Smooth muscle cell (in vitro differentiated cells): ENCODE measurements around the gene CNTNAP2. TPM values are rescaled to one million over a fixed set of nuclear protein-coding genes. Genes with fewer than 3 reads are reported as not detected.

Experiments used
- DNase-seq: peaks from one replicate; lab custom pipeline; 2025; ENCODE audit not compliant: unreplicated experiment; lab: John Stamatoyannopoulos, UW
- H2AFZ ChIP-seq: fragments of 200-600 bp; sonication (generic); 2 replicates; pipeline ENCODE4 v1.6.0; 2016; ENCODE audit warnings: antibody characterized with exemption, low read depth, mild to moderate bottlenecking
- H3F3A ChIP-seq: fragments of 200-600 bp; sonication (generic); 2 replicates; pipeline ENCODE4 v1.6.0; 2017; ENCODE audit warnings: antibody characterized with exemption, low read depth
- H3K27ac ChIP-seq: fragments of 200-600 bp; sonication (generic); 2 replicates; pipeline ENCODE4 v1.5.1; 2016; ENCODE audit warnings: low read depth, mild to moderate bottlenecking
- H3K27me3 ChIP-seq: fragments of 200-600 bp; sonication (generic); 2 replicates; pipeline ENCODE4 v1.6.1; 2016; ENCODE audit warnings: low read depth, mild to moderate bottlenecking
- H3K36me3 ChIP-seq: fragments of 200-600 bp; sonication (generic); 2 replicates; pipeline ENCODE4 v1.5.1; 2016; ENCODE audit warnings: low read depth
- H3K4me1 ChIP-seq: fragments of 200-600 bp; sonication (generic); 2 replicates; pipeline ENCODE4 v1.5.1; 2016; ENCODE audit warnings: low read depth
- H3K4me2 ChIP-seq: fragments of 200-600 bp; sonication (generic); 2 replicates; pipeline ENCODE4 v1.6.0; 2016; ENCODE audit warnings: mild to moderate bottlenecking
- H3K4me3 ChIP-seq: fragments of 200-600 bp; sonication (generic); 2 replicates; pipeline ENCODE4 v1.5.1; 2016; ENCODE audit warnings: mild to moderate bottlenecking
- H3K79me2 ChIP-seq: fragments of 200-600 bp; sonication (generic); 2 replicates; pipeline ENCODE4 v1.6.0; 2016; ENCODE audit warnings: low read depth, mild to moderate bottlenecking
- H3K9ac ChIP-seq: fragments of 200-600 bp; sonication (generic); 2 replicates; pipeline ENCODE4 v1.6.0; 2016; ENCODE audit warnings: low read depth
- H3K9me3 ChIP-seq: fragments of 200-600 bp; sonication (generic); replicated peaks from 2 replicates; pipeline ENCODE4 v1.5.1; 2016; ENCODE audit warnings: low read depth
- H4K20me1 ChIP-seq: fragments of 200-600 bp; sonication (generic); 2 replicates; pipeline ENCODE4 v1.6.0; 2016; ENCODE audit warnings: low read depth
- WGBS: methylation state at CpG from one replicate; pipeline ENCODE4 v1.1.7; 2016; ENCODE audit warnings: low lambda C conversion rate; 5-methylcytosine and 5-hydroxymethylcytosine counted together
- polyA plus RNA-seq: library from polyadenylated mRNA; unstranded; fragments of >200 nt; fragmentation: Nextera tagmentation; extraction: Ambion mirVana; gene quantifications from 2 replicates; pipeline ENCODE4 v1.2.1, GENCODE V29; 2016
- total RNA-seq: library from RNA; depleted of rRNA; stranded (reverse); fragments of >200 nt; gene quantifications from 2 replicates; pipeline ENCODE4 v1.2.3, GENCODE V29; 2014
- TF ChIP-seq, protein P1 (sequence below): fragments of 200-600 bp; sonication (generic); IDR thresholded peaks from 2 replicates; pipeline ENCODE4 v1.5.1; 2017; ENCODE audit warnings: borderline replicate concordance, mild to moderate bottlenecking, antibody characterized with exemption; ENCODE audit not compliant: insufficient read depth, poor library complexity, severe bottlenecking

Gene CNTNAP2
- total and polyA plus RNA-seq, 2 experiments from 2014 or later = 1.7 to 9.0 TPM

DNA sequence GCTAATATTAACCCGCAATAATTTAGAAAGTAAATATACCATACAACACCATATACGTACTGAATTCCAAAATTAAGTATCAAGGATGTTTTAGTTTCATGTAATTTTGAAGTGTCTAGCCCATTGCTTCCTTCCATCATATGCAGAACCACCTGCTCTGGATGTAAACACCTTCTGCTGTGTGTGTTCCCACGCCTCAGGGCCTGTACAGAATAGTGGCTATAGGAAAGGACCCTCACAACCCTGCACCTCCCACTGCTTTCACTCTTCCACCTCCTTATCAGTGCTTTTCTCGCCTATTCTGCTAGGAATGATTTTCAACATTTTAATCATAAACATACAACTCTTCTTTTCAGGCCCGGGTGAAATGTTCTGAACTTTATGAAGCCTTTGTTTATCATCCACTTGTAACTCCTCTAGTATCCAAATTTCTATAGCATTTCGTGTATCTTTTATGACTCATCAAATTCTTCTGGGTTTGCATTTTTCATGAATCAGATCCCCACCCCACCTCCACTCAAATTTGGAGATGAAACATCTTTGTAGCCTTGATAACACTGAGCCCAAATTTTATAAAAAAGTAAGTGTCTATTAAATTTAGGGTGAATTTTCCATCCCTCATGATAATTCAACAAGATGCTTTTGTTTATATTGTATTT lies 1367.2 kb downstream of the CNTNAP2 start:
- Histone ChIP-seq H3K79me2 (no peaks in the 10 kb centered on the region), H4K20me1 (no peaks in the 10 kb centered on the region), H3K4me3 (no peak overlapping the region), H3K9ac (no peak overlapping the region), H3K27ac (no peak overlapping the region), H3K4me1 (no peaks in the 10 kb centered on the region), H3F3A (no peaks in the 10 kb centered on the region), H3K36me3 (no peaks in the 10 kb centered on the region), H3K4me2 (no peak overlapping the region), H3K27me3 (no peaks in the 10 kb centered on the region), H3K9me3 (no peaks in the 10 kb centered on the region), H2AFZ (no peak overlapping the region)
- TF ChIP-seq, protein P1, sequence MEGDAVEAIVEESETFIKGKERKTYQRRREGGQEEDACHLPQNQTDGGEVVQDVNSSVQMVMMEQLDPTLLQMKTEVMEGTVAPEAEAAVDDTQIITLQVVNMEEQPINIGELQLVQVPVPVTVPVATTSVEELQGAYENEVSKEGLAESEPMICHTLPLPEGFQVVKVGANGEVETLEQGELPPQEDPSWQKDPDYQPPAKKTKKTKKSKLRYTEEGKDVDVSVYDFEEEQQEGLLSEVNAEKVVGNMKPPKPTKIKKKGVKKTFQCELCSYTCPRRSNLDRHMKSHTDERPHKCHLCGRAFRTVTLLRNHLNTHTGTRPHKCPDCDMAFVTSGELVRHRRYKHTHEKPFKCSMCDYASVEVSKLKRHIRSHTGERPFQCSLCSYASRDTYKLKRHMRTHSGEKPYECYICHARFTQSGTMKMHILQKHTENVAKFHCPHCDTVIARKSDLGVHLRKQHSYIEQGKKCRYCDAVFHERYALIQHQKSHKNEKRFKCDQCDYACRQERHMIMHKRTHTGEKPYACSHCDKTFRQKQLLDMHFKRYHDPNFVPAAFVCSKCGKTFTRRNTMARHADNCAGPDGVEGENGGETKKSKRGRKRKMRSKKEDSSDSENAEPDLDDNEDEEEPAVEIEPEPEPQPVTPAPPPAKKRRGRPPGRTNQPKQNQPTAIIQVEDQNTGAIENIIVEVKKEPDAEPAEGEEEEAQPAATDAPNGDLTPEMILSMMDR = no peak
- DNase-seq = no peak
- 80% methylated on average over 6 of the region's 6 CpGs for WGBS

DNA sequence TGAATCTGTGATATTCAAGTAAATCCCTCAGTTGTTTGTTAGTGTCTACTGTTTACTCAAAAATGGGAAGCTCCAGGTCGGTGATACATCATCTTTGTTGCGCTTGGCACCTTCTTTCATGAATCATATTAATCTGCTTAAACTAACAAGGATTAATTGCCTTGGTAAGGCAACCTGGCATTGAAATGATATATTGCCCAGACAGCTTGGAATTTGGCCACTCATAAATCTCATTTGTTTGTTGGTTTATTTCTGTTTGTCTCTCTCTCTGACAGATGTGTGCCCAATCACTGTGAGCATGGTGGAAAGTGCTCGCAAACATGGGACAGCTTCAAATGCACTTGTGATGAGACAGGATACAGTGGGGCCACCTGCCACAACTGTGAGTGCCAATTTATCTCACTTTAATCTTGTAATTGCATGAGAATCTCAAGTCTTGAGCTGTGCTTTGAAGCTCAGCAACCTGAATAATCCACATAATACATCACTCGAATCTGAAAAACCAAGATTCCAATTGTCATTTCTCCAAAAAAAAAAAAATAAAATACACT lies 1369.1 kb downstream of the CNTNAP2 start:
- H3K9me3 ChIP-seq = no peaks in the 10 kb centered on the region
- H3K79me2 ChIP-seq = no peaks in the 10 kb centered on the region
- H3F3A ChIP-seq = no peaks in the 10 kb centered on the region
- TF ChIP-seq, protein P1 = no peak
- H3K27ac ChIP-seq = no peak overlapping the region
- no peak overlapping the region for H2AFZ ChIP-seq
- 94% methylated on average over 4 of the region's 4 CpGs for WGBS
- no peak overlapping the region for H3K9ac ChIP-seq
- no peak for DNase-seq
- H4K20me1 ChIP-seq = no peaks in the 10 kb centered on the region
- H3K4me2 ChIP-seq = no peak overlapping the region
- H3K4me3 ChIP-seq = no peak overlapping the region
- no peaks in the 10 kb centered on the region for H3K27me3 ChIP-seq
- no peaks in the 10 kb centered on the region for H3K36me3 ChIP-seq
- no peaks in the 10 kb centered on the region for H3K4me1 ChIP-seq

DNA sequence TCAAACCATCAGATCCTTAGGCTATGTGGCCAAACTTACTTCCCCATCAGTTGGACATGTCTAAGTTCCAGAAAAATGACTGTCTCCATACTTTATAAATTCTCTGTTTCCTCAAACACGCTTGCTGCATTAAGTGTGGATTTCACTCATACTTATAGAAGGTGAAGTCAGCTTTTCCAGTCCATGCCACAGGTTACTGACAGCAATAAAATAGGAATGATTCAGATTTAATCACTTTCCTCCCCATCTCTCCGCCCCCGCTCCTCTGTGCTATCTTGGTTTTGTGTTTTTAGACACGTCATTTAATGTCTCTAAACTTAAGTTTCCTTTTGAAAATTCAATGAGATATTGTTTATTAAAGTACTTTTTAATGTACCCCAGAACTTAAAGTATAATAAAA lies 1376.0 kb downstream of the CNTNAP2 start:
- WGBS = 87% methylated on average over 4 of the region's 4 CpGs
- TF ChIP-seq, protein P1 = no peak
- Histone ChIP-seq H4K20me1 (no peaks in the 10 kb centered on the region), H3K27ac (no peak overlapping the region), H3K79me2 (no peaks in the 10 kb centered on the region), H3K4me1 (no peaks in the 10 kb centered on the region), H3K36me3 (no peaks in the 10 kb centered on the region), H3F3A (no peaks in the 10 kb centered on the region), H3K9me3 (no peaks in the 10 kb centered on the region), H3K4me2 (no peak overlapping the region), H3K4me3 (no peak overlapping the region), H3K9ac (no peak overlapping the region), H2AFZ (no peak overlapping the region), H3K27me3 (no peaks in the 10 kb centered on the region)
- no peak for DNase-seq

DNA sequence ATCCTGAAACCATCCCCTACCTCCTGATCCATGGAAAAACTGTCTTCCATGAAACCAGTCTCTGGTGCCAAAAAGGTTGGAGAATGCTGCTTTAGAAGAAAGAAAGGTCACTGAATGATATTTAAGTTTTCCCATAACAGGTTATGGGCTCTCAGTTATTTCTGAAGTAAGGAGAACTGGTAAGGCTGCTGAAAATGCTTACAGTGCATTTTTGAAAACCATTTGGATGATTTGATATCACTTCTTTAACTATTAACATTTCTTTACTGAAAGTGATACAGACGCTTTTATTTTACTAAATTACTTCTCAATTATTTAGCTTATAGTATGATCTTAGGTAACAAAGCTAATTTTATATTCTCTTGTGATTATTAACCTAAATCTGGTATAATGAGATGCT lies 1379.6 kb downstream of the CNTNAP2 start:
- H3K79me2 ChIP-seq = no peaks in the 10 kb centered on the region
- no peak overlapping the region for H3K9ac ChIP-seq
- H3K36me3 ChIP-seq = no peaks in the 10 kb centered on the region
- no peaks in the 10 kb centered on the region for H3K4me1 ChIP-seq
- H3F3A ChIP-seq = no peaks in the 10 kb centered on the region
- TF ChIP-seq, protein P1 = no peak
- H3K9me3 ChIP-seq = no peaks in the 10 kb centered on the region
- H3K27me3 ChIP-seq = no peaks in the 10 kb centered on the region
- no peak for DNase-seq
- no peak overlapping the region for H3K27ac ChIP-seq
- no peaks in the 10 kb centered on the region for H4K20me1 ChIP-seq
- H3K4me2 ChIP-seq = no peak overlapping the region
- 88% methylated on average over 1 of the region's 1 CpG for WGBS
- no peak overlapping the region for H3K4me3 ChIP-seq
- H2AFZ ChIP-seq = no peak overlapping the region
